ENCODE results near the gene GRHPR. TPM values are rescaled to one million over a fixed set of nuclear protein-coding genes. Genes with fewer than 3 reads are reported as not detected.
A peak's percentile ranks its signal among the peaks of the same experiment; 100 is the strongest.

The GRHPR gene
- polyA plus RNA-seq, 2 of the 4 experiments (the other 2 are of a cell fraction) = 111 to 146 TPM

DNA sequence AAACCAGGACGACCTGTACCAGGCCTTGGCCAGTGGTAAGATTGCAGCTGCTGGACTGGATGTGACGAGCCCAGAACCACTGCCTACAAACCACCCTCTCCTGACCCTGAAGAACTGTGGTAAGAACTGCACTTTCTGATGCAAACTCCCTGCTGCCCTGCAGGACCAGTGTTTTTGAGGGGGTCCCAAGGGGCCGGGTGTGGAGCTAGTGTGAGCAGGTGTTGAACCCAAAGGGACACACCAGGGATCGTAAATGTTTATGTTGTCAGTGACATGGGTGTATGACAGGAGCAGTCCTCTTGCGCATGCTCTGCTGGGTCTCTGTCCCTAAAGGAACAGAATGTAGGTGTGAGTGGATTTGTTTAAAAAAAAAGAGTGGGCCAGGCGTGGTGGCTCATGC lies 9.5 kb downstream of the GRHPR start:
- no peak overlapping the region for H3K4me2 ChIP-seq
- ATAC-seq (0 out of 6 replicates have a peak, but pooled peaks of 1 of the 2 experiments have one; percentile 9), DNase-seq (ENCODE audit: low read depth in 1 of 2, low spot score in 1 of 2) (no peak), FAIRE-seq (no peak)
- ChIA-PET CTCF (interaction anchor here (1.0 to 1.7 kb wide), 2 partner anchors 16 to 21 kb away, joined by 3 to 5 read pairs; no protein-coding TSS in a partner anchor), POLR2A (interaction anchor here (2.1 kb wide), 1 partner anchor 33 kb away, joined by 7 read pairs; the partner anchor contains the start of gene ZBTB5)
- no peaks in the 10 kb centered on the region for H3K4me1 ChIP-seq
- no peak overlapping the region for H3K27ac ChIP-seq
- 90% methylated on average over 6 of the region's 6 CpGs for WGBS (ENCODE audit: missing lambda C conversion rate)
- TF ChIP-seq, protein P1, sequence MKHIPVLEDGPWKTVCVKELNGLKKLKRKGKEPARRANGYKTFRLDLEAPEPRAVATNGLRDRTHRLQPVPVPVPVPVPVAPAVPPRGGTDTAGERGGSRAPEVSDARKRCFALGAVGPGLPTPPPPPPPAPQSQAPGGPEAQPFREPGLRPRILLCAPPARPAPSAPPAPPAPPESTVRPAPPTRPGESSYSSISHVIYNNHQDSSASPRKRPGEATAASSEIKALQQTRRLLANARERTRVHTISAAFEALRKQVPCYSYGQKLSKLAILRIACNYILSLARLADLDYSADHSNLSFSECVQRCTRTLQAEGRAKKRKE (CRISPR knock-in tag; IDR thresholded peaks at IDR 0.05; ENCODE audit: low read depth) = no peak
- no peak for TF ChIP-seq HOXA7 (CRISPR knock-in tag; IDR thresholded peaks at IDR 0.05)
- TF ChIP-seq, protein P2, sequence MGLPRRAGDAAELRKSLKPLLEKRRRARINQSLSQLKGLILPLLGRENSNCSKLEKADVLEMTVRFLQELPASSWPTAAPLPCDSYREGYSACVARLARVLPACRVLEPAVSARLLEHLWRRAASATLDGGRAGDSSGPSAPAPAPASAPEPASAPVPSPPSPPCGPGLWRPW (IDR thresholded peaks at IDR 0.05) = no peak
- no peaks in the 10 kb centered on the region for H3K9me3 ChIP-seq
- no peak overlapping the region for H3K4me3 ChIP-seq

DNA sequence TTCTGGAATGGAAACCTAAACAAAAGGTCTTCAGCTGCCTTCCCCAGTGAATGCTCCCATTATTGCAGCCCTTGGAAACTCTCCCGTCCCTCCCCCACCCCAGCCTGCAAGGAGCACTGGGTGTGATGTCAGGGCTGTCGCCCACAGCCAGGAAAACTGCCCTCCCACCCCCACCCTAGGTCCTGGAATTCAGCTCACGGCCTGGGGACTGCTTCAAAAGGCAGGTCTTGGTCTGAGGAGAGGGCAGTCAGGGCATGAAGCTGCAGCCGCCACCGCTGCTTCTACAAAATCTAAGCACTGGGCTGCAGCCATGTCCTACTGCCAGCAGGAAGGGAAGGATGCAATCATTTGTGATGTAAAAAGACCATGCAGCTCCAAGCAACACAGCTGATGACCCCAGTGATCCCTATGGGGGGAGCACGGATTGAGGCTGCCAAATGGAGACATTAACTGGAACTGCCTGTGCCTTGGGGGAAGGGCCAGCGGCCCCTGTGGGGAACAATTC lies 11.4 kb downstream of the GRHPR start:
- H3K27ac ChIP-seq = no peak overlapping the region
- no peak overlapping the region for H3K4me2 ChIP-seq
- no peaks in the 10 kb centered on the region for H3K4me1 ChIP-seq
- ChIA-PET CTCF (interaction anchor here (0.7 to 1.1 kb wide), 3 partner anchors 9 to 438 kb away, joined by 3 read pairs; no protein-coding TSS in a partner anchor), POLR2A (no interaction called here)
- no peak for TF ChIP-seq CBX2 (IDR thresholded peaks at IDR 0.05; ENCODE audit: borderline replicate concordance, low read depth)
- TF ChIP-seq ZSCAN20 (CRISPR knock-in tag; IDR thresholded peaks at IDR 0.05) = no peak
- TF ChIP-seq KDM5A (IDR thresholded peaks at IDR 0.05) = no peak
- TF ChIP-seq RARB (CRISPR knock-in tag; IDR thresholded peaks at IDR 0.05) = no peak
- no peak for TF ChIP-seq FOSB (CRISPR knock-in tag; IDR thresholded peaks at IDR 0.05)
- no peak for TF ChIP-seq HDAC2 (IDR thresholded peaks at IDR 0.05)
- TF ChIP-seq TFCP2L1 (CRISPR knock-in tag; IDR thresholded peaks at IDR 0.05) = no peak
- no peak for TF ChIP-seq EHMT2 (IDR thresholded peaks at IDR 0.05; ENCODE audit: low read depth)
- no peak for TF ChIP-seq RFX5 (IDR thresholded peaks at IDR 0.05)
- TF ChIP-seq ZC3H11A (IDR thresholded peaks at IDR 0.05) = no peak
- TF ChIP-seq KDM1A (IDR thresholded peaks at IDR 0.05; ENCODE audit: low read depth) = no peak
- TF ChIP-seq POLR2AphosphoS2 (conservative IDR thresholded peaks at IDR 0.05; ENCODE audit: low read length) = no peak
- TF ChIP-seq SMC3 (IDR thresholded peaks at IDR 0.05) = no peak
- TF ChIP-seq, protein P2 (IDR thresholded peaks at IDR 0.05) = no peak
- no peak for TF ChIP-seq HOXB13 (CRISPR knock-in tag; IDR thresholded peaks at IDR 0.05; ENCODE audit: low read depth)
- TF ChIP-seq NPAS2 (CRISPR knock-in tag; IDR thresholded peaks at IDR 0.05; ENCODE audit: borderline replicate concordance) = no peak
- TF ChIP-seq ZFP36 (IDR thresholded peaks at IDR 0.05; ENCODE audit: borderline replicate concordance, partially characterized antibody) = no peak
- no peak for TF ChIP-seq FOXS1 (CRISPR knock-in tag; IDR thresholded peaks at IDR 0.05)
- no peak for TF ChIP-seq HEYL (CRISPR knock-in tag; IDR thresholded peaks at IDR 0.05)
- TF ChIP-seq CHD4 (IDR thresholded peaks at IDR 0.05; ENCODE audit: borderline replicate concordance) = no peak
- FAIRE-seq = no peak
- ATAC-seq = no peak
- no peak overlapping the region for H3K4me3 ChIP-seq
- no peaks in the 10 kb centered on the region for H3K9me3 ChIP-seq
- no peak for DNase-seq (ENCODE audit: low read depth in 1 of 2, low spot score in 1 of 2)
- WGBS (ENCODE audit: missing lambda C conversion rate) = 88% methylated on average over 5 of the region's 7 CpGs

DNA sequence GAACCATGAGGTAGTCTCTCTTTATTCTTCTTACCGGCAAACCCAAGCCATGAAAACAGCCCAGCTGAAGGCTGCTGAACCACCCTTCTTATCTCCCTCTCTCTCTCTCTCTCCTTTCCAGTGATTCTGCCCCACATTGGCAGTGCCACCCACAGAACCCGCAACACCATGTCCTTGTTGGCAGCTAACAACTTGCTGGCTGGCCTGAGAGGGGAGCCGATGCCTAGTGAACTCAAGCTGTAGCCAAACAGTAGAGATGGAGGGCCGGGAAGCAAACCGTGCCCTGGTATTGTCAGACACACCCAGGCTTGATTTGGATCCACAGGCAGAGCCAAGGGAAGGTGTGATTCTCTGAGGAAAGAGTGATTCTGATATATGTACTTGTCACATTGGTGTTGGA lies 14.0 kb downstream of the GRHPR start:
- Histone ChIP-seq H3K4me1 (no peaks in the 10 kb centered on the region), H3K4me2 (no peak overlapping the region), H3K27ac (no peak overlapping the region), H3K9me3 (no peaks in the 10 kb centered on the region), H3K4me3 (no peak overlapping the region)
- TF ChIP-seq FOXS1 (CRISPR knock-in tag; IDR thresholded peaks at IDR 0.05) (no peak), PHF8 (IDR thresholded peaks at IDR 0.05; ENCODE audit: borderline replicate concordance, low read depth) (no peak), POLR2AphosphoS2 (conservative IDR thresholded peaks at IDR 0.05; ENCODE audit: low read length) (no peak), FOSL2 (IDR thresholded peaks at IDR 0.05) (no peak), FOSL2 (CRISPR knock-in tag; IDR thresholded peaks at IDR 0.05) (no peak), ESRRA (IDR thresholded peaks at IDR 0.05; ENCODE audit: borderline replicate concordance, low read length) (no peak), RCOR1 (IDR thresholded peaks at IDR 0.05; ENCODE audit: low read depth, low read length) (no peak), CEBPB (IDR thresholded peaks at IDR 0.05) (no peak), MAFK (IDR thresholded peaks at IDR 0.05; ENCODE audit: partially characterized antibody) (no peak)
- TF ChIP-seq, protein P3, sequence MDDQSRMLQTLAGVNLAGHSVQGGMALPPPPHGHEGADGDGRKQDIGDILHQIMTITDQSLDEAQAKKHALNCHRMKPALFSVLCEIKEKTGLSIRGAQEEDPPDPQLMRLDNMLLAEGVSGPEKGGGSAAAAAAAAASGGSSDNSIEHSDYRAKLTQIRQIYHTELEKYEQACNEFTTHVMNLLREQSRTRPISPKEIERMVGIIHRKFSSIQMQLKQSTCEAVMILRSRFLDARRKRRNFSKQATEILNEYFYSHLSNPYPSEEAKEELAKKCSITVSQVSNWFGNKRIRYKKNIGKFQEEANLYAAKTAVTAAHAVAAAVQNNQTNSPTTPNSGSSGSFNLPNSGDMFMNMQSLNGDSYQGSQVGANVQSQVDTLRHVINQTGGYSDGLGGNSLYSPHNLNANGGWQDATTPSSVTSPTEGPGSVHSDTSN (IDR thresholded peaks at IDR 0.05) = no peak
- TF ChIP-seq, protein P4, sequence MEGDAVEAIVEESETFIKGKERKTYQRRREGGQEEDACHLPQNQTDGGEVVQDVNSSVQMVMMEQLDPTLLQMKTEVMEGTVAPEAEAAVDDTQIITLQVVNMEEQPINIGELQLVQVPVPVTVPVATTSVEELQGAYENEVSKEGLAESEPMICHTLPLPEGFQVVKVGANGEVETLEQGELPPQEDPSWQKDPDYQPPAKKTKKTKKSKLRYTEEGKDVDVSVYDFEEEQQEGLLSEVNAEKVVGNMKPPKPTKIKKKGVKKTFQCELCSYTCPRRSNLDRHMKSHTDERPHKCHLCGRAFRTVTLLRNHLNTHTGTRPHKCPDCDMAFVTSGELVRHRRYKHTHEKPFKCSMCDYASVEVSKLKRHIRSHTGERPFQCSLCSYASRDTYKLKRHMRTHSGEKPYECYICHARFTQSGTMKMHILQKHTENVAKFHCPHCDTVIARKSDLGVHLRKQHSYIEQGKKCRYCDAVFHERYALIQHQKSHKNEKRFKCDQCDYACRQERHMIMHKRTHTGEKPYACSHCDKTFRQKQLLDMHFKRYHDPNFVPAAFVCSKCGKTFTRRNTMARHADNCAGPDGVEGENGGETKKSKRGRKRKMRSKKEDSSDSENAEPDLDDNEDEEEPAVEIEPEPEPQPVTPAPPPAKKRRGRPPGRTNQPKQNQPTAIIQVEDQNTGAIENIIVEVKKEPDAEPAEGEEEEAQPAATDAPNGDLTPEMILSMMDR (IDR thresholded peaks at IDR 0.05) = no peak
- ATAC-seq (no peak), DNase-seq (ENCODE audit: low read depth in 1 of 2, low spot score in 1 of 2) (no peak), FAIRE-seq (no peak)
- ChIA-PET CTCF (interaction anchor here (0.9 to 1.1 kb wide), 2 partner anchors 10 to 16 kb away, joined by 3 read pairs; no protein-coding TSS in a partner anchor), POLR2A (no interaction called here)
- WGBS (ENCODE audit: missing lambda C conversion rate) = 98% methylated on average over 5 of the region's 5 CpGs

All from A549 (cell line).